ENCODE measurements around the gene ARHGAP32.
"Not testable (repeated sequence)": the region's sequence is repeated elsewhere in the genome, so short reads cannot be mapped to it uniquely, and the experiment has no call there.

ARHGAP32 gene

DNA sequence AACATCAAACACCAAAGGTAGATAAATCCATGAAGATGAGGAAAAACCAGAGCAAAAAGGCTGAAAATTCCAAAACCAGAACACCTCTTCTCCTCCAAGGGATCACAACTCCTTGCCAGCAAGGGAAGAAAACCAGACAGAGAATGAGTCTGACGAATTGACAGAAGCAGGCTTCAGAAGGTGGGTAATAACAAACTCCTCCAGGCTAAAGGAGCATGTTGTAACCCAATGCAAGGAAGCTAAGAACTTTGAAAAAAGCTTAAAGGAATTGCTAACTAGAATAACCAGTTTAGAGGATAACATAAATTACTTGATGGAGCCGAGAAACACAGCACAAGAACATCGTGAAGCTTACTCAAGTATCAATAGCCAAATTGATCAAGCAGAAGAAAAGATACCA is 35.0 kb downstream of the ARHGAP32 start:
- not testable (repeated sequence) for H3K4me3 Mint-ChIP-seq; H3K27ac Mint-ChIP-seq; H3K4me1 Mint-ChIP-seq (ENCODE audit: low read depth); H3K27me3 Mint-ChIP-seq
- peaks cover 25% of the 10 kb centered on the region for H3K9me3 Mint-ChIP-seq (ENCODE audit: low read depth)
- H3K36me3 Mint-ChIP-seq, result peaks cover 40% of the 10 kb centered on the region

GRCh38 chr11:129155745-129156144 is 36.4 kb downstream of the ARHGAP32 start:
- Mint-ChIP-seq H3K27ac (no peak overlapping the region), H3K27me3 (no peaks in the 10 kb centered on the region), H3K9me3 (ENCODE audit: low read depth) (peaks cover 37% of the 10 kb centered on the region), H3K36me3 (peaks cover 46% of the 10 kb centered on the region), H3K4me3 (no peak overlapping the region), H3K4me1 (ENCODE audit: low read depth) (no peaks in the 10 kb centered on the region)

DNA sequence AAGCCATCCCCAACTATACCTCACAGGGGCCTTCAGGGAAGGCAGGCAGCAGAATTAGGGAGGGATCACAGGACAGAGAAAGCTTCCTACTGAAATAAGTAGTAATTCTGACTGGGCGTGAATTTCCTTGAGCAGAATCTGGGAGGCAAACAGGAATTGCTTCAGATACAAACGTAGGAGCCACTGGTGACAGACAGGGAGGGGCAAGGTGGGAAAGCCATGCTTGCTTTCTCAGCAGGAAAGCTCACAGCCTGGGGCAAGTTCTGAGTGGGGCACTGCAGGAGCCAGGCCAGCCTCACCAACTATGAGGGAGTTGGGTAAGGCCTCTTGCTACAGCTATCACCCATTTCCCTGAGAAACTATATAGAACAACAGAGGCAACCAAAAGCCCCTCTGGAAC is 43.6 kb downstream of the ARHGAP32 start:
- H3K27me3 Mint-ChIP-seq, result no peaks in the 10 kb centered on the region
- H3K4me3 Mint-ChIP-seq, result no peak overlapping the region
- H3K27ac Mint-ChIP-seq, result no peak overlapping the region
- no peaks in the 10 kb centered on the region for H3K4me1 Mint-ChIP-seq (ENCODE audit: low read depth)
- H3K9me3 Mint-ChIP-seq (ENCODE audit: low read depth), result peaks cover 24% of the 10 kb centered on the region
- peaks cover 31% of the 10 kb centered on the region for H3K36me3 Mint-ChIP-seq

- Mint-ChIP-seq H3K27ac (no peak overlapping the region), H3K27me3 (no peaks in the 10 kb centered on the region), H3K4me1 (ENCODE audit: low read depth) (no peaks in the 10 kb centered on the region), H3K9me3 (ENCODE audit: low read depth) (peaks cover 8% of the 10 kb centered on the region), H3K36me3 (peaks cover 16% of the 10 kb centered on the region), H3K4me3 (no peak overlapping the region)
Measured at GRCh38 chr11:129146191-129146590, 45.9 kb downstream of the ARHGAP32 start.

- peaks cover 16% of the 10 kb centered on the region for H3K36me3 Mint-ChIP-seq
- no peak overlapping the region for H3K27ac Mint-ChIP-seq
- H3K4me3 Mint-ChIP-seq, result no peak overlapping the region
- no peaks in the 10 kb centered on the region for H3K27me3 Mint-ChIP-seq
- H3K4me1 Mint-ChIP-seq (ENCODE audit: low read depth), result no peaks in the 10 kb centered on the region
- H3K9me3 Mint-ChIP-seq (ENCODE audit: low read depth), result no peaks in the 10 kb centered on the region
Measured at GRCh38 chr11:129145276-129145675, 46.8 kb downstream of the ARHGAP32 start.

DNA sequence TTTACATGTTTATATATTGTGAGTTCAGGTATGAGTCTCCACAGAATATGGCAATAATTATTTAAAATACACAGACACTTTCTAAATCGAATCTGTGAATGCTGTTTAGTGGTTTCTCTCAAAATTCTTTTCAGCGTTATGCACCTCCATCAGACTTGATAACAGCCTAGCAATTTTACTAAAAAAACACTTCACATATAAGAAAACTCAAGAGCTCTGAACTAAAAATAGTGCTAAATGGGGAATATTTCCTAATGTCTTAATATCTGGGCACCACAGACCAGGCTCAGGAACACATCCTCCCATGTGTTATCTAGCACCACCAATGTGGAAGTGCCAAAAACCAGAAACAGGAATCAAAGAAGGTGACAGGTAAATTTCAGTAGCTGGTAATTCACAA is 47.9 kb downstream of the ARHGAP32 start:
- H3K27ac Mint-ChIP-seq, result no peak overlapping the region
- no peaks in the 10 kb centered on the region for H3K4me1 Mint-ChIP-seq (ENCODE audit: low read depth)
- H3K9me3 Mint-ChIP-seq (ENCODE audit: low read depth), result no peaks in the 10 kb centered on the region
- no peaks in the 10 kb centered on the region for H3K27me3 Mint-ChIP-seq
- peaks cover 8% of the 10 kb centered on the region for H3K36me3 Mint-ChIP-seq
- H3K4me3 Mint-ChIP-seq, result no peak overlapping the region

DNA sequence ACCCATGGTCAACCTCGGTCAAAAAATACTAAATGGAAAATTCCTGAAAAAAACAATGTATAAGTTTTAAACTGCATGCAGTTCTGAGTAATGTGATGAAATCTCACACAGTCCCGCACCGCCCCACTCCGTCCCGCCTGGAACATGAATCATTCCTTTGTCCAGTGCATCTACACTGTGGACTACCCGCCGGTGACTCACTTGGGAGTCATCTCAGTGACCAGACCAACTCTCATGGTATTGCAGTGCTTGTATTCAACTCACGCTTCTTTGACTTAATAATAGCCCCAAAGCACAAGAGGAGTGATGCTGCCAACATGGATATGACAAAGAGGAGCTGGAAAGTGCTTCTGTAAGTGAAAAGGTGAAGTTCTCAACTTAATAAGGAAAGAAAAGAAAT is 48.8 kb downstream of the ARHGAP32 start:
- Mint-ChIP-seq H3K27me3 (no peaks in the 10 kb centered on the region), H3K36me3 (peaks cover 5% of the 10 kb centered on the region), H3K4me1 (ENCODE audit: low read depth) (no peaks in the 10 kb centered on the region), H3K9me3 (ENCODE audit: low read depth) (no peaks in the 10 kb centered on the region), H3K4me3 (no peak overlapping the region), H3K27ac (no peak overlapping the region)

DNA sequence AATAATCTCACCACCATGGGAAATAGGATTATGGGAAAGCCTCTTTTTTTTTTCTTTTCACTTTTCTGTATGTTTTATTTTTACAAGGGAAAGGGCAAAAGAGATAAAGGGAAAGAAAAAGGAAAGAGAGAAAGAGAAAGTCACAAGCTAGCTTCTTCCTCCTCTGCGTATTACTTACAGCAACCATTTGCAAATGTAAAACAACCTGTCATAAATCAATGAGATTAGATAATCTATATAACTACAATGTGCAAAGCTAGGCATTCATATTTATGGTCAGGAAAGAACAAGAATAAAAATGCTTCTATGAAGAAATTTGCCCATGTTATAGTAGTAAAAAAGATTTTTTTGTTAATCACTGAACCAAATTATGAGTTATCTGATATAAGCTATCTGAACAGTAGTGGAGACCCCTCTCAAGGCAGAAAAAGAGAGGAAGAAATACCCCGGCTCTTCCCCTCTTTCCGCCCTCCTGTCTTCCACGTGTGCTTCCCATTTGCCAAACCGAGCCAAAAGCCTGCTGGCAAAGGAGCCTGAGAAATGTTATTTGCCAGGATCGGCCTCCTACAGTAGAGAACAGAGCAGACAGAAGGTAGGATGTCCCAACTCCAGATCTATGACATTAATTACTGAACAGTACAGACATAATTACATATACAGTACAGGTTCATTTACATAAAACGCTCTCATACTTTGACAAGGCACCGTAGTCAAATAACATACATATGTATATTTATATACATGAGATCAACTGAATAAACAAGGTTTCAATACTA is 50.2 kb downstream of the ARHGAP32 start:
- Mint-ChIP-seq H3K4me3 (no peak overlapping the region), H3K27me3 (no peaks in the 10 kb centered on the region), H3K27ac (no peak overlapping the region), H3K36me3 (peaks cover 5% of the 10 kb centered on the region), H3K4me1 (ENCODE audit: low read depth) (no peaks in the 10 kb centered on the region), H3K9me3 (ENCODE audit: low read depth) (no peaks in the 10 kb centered on the region)

- no peaks in the 10 kb centered on the region for H3K9me3 Mint-ChIP-seq (ENCODE audit: low read depth)
- H3K36me3 Mint-ChIP-seq, result no peaks in the 10 kb centered on the region
- H3K27ac Mint-ChIP-seq, result no peak overlapping the region
- no peak overlapping the region for H3K4me3 Mint-ChIP-seq
- H3K4me1 Mint-ChIP-seq (ENCODE audit: low read depth), result no peaks in the 10 kb centered on the region
- no peaks in the 10 kb centered on the region for H3K27me3 Mint-ChIP-seq
Measured at GRCh38 chr11:129131316-129131715, 60.8 kb downstream of the ARHGAP32 start.

- not testable (repeated sequence) for H3K36me3 Mint-ChIP-seq; H3K27ac Mint-ChIP-seq; H3K4me1 Mint-ChIP-seq (ENCODE audit: low read depth); H3K4me3 Mint-ChIP-seq; H3K9me3 Mint-ChIP-seq (ENCODE audit: low read depth); H3K27me3 Mint-ChIP-seq
Measured at GRCh38 chr11:129128881-129129620, 63.1 kb downstream of the ARHGAP32 start.

DNA sequence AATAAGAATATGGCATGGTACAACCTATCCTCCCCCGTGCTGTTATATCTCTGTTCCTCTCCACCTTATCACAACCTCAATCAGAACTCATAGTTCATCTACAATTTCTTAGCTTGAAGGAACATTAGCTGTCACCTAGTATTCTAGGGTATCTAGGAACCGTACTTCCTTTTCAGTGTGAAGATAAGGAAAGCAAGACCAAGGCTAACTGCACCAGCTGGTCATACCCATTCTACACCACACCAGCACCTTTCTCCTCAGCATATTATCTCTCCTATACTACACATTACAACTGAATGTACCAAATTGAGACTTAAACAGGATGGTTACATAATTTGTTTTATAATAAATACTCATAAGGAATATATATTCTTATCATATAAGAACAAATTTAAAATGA is 73.1 kb downstream of the ARHGAP32 start:
- no peaks in the 10 kb centered on the region for H3K9me3 Mint-ChIP-seq (ENCODE audit: low read depth)
- H3K4me3 Mint-ChIP-seq, result no peak overlapping the region
- no peak overlapping the region for H3K27ac Mint-ChIP-seq
- no peaks in the 10 kb centered on the region for H3K27me3 Mint-ChIP-seq
- H3K36me3 Mint-ChIP-seq, result peaks cover 4% of the 10 kb centered on the region
- peaks cover 2% of the 10 kb centered on the region for H3K4me1 Mint-ChIP-seq (ENCODE audit: low read depth)

DNA sequence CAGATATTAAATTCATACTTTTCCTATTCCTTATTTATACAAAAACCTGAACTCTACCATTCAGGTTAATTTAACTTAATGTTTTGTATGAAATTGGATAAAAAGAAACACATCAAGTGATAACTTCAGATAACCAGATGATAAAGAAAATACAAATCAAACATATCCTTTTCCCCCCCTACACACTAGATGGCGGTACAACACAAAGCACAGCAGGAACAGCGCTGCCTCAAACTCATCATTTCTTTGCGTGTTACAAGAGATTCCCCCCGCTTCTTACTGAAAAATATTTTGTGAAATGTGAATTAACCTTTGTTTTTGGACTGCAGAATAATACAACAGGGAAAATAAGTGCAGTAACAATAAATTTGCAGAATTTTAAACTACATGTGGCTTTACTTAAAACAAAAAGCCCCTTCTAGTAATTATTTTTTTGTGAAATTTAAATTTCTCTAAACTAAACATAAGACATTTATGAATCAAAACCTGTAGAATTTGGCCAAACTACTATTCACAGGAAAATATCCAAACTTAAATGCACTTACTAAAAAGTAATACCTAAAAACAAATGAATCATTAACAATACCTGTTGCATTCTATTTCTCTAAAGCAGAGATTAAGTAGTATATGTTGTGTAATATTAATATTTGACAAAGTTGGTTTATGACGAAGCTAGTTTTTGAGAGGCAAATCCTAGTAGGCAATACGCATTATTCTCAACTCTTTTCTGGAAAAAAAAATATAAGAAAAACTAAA is 74.4 kb downstream of the ARHGAP32 start:
- H3K27me3 Mint-ChIP-seq, result no peaks in the 10 kb centered on the region
- no peaks in the 10 kb centered on the region for H3K36me3 Mint-ChIP-seq
- no peaks in the 10 kb centered on the region for H3K9me3 Mint-ChIP-seq (ENCODE audit: low read depth)
- peaks cover 2% of the 10 kb centered on the region for H3K4me1 Mint-ChIP-seq (ENCODE audit: low read depth)
- H3K27ac Mint-ChIP-seq, result no peak overlapping the region
- H3K4me3 Mint-ChIP-seq, result no peak overlapping the region

DNA sequence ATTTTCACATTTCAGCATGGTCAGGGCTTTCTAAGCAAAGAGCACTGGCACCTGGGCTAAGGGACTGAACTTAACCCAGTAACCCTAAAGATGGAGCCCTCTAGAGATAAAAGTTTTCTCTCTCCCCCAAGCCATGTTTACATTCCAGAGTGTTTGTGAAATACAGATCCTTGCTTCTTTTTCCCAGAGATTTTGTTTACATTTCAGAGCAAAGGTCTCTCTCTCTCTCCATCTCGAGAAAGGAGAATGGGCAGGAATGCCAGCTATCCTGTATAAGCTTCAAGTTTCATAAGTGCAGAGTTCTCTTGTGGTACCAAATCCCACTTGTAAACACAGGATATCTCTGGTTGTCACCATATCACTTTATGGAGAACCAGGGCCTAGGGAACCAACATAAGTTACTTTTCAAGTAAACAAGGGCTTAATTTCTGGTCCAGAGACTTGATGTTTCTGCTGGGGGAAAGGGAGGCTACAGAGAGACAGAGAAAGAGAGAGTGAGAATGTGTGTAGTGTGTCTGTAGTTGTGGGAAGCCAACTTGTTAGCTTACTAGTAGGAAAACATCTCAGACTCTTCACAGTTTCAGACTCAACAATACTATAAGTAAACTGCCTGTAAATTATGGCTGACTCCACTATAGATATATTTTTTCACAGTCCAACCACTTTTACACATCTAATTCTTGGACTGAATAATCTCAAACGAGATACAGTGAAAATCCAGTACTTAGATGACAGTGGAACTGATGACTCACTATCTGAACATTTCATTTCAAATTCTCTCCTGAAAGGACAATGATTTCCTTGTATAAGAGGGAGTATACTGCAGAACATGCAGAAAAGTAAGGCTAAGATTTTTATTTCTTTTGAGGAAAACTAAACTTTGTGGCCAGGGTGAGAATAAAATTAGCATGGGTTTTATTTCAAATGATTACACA is 76.2 kb downstream of the ARHGAP32 start:
- no peaks in the 10 kb centered on the region for H3K9me3 Mint-ChIP-seq (ENCODE audit: low read depth)
- no peak overlapping the region for H3K27ac Mint-ChIP-seq
- peaks cover 3% of the 10 kb centered on the region for H3K36me3 Mint-ChIP-seq
- H3K4me1 Mint-ChIP-seq (ENCODE audit: low read depth), result no peaks in the 10 kb centered on the region
- H3K27me3 Mint-ChIP-seq, result no peaks in the 10 kb centered on the region
- H3K4me3 Mint-ChIP-seq, result no peak overlapping the region

- Mint-ChIP-seq H3K27me3 (no peaks in the 10 kb centered on the region), H3K27ac (no peak overlapping the region), H3K4me1 (ENCODE audit: low read depth) (no peaks in the 10 kb centered on the region), H3K36me3 (peaks cover 8% of the 10 kb centered on the region), H3K9me3 (ENCODE audit: low read depth) (peaks cover 19% of the 10 kb centered on the region), H3K4me3 (no peak overlapping the region)
Measured at GRCh38 chr11:129109701-129110100, 82.4 kb downstream of the ARHGAP32 start.

Data from activated naive CD8-positive, alpha-beta T cell (primary cell).